ENCODE data around the gene RPS6KB2. TPM values are rescaled to one million over a fixed set of nuclear protein-coding genes. Genes with fewer than 3 reads are reported as not detected.

Gene RPS6KB2
- total and polyA plus RNA-seq, 2 donors (not counting 1 experiment from before 2014, with no cell fraction given): 29.0 to 30.6 TPM

- no peaks in the 10 kb centered on the region for H3K27me3 ChIP-seq (ENCODE audit: control insufficient read depth, insufficient read depth, low read length)
- no peak overlapping the region for H3K4me2 ChIP-seq (ENCODE audit: extremely low read depth, insufficient read depth, low read length)
- peaks cover 10% of the 10 kb centered on the region for H3K79me2 ChIP-seq (ENCODE audit: control insufficient read depth, insufficient read depth, low read length)
- no peak overlapping the region for H3K4me3 ChIP-seq (replicated peaks in 1 of 4; ENCODE audit: control extremely low read depth in 1 of 4, insufficient read depth in 1 of 4, low read depth in 3 of 4, low read length in 4 of 4)
- H3K9ac ChIP-seq (ENCODE audit: insufficient read depth, low read length): no peak overlapping the region
- peaks cover 35% of the 10 kb centered on the region for H3K36me3 ChIP-seq (ENCODE audit: control insufficient read depth, insufficient read depth, low read length)
- H4K20me1 ChIP-seq (ENCODE audit: control insufficient read depth, extremely low read depth, insufficient read depth, low read length): no peaks in the 10 kb centered on the region
- no peak overlapping the region for H3K27ac ChIP-seq (ENCODE audit: insufficient read depth, low read length)
- no peaks in the 10 kb centered on the region for H3K9me3 ChIP-seq (ENCODE audit: control insufficient read depth, insufficient read depth, low read depth, low read length)
- H3K4me1 ChIP-seq (ENCODE audit: control insufficient read depth, extremely low read depth, insufficient read depth, low read length): peaks cover 2% of the 10 kb centered on the region
- TF ChIP-seq CTCF (conservative IDR thresholded peaks at IDR 0.05 in 1 of 2, IDR thresholded peaks at IDR 0.05 in 1 of 2; ENCODE audit: low read depth in 1 of 2, low read length in 2 of 2): no peak
- no peak for TF ChIP-seq EZH2 (IDR thresholded peaks at IDR 0.05; ENCODE audit: low read length, missing control alignments)
- H2AFZ ChIP-seq (ENCODE audit: low read length): no peak overlapping the region
- DNase-seq (ENCODE audit: low read depth in 2 of 2): no peak
Measured at GRCh38 chr11:67432655-67433349, 4.5 kb downstream of the RPS6KB2 start.

GRCh38 chr11:67433536-67434394 lies 5.5 kb downstream of the RPS6KB2 start:
- DNase-seq (ENCODE audit: low read depth in 2 of 2): no peak
- TF ChIP-seq CTCF (conservative IDR thresholded peaks at IDR 0.05 in 1 of 2, IDR thresholded peaks at IDR 0.05 in 1 of 2; ENCODE audit: low read depth in 1 of 2, low read length in 2 of 2) (no peak), EZH2 (IDR thresholded peaks at IDR 0.05; ENCODE audit: low read length, missing control alignments) (no peak)
- Histone ChIP-seq H3K36me3 (ENCODE audit: control insufficient read depth, insufficient read depth, low read length) (peaks cover 39% of the 10 kb centered on the region), H3K9ac (ENCODE audit: insufficient read depth, low read length) (no peak overlapping the region), H4K20me1 (ENCODE audit: control insufficient read depth, extremely low read depth, insufficient read depth, low read length) (no peaks in the 10 kb centered on the region), H3K79me2 (ENCODE audit: control insufficient read depth, insufficient read depth, low read length) (peaks cover 8% of the 10 kb centered on the region), H3K27me3 (ENCODE audit: control insufficient read depth, insufficient read depth, low read length) (no peaks in the 10 kb centered on the region), H2AFZ (ENCODE audit: low read length) (no peak overlapping the region), H3K27ac (ENCODE audit: insufficient read depth, low read length) (no peak overlapping the region), H3K4me1 (ENCODE audit: control insufficient read depth, extremely low read depth, insufficient read depth, low read length) (peaks cover 2% of the 10 kb centered on the region), H3K4me3 (replicated peaks in 1 of 4; ENCODE audit: control extremely low read depth in 1 of 4, insufficient read depth in 1 of 4, low read depth in 3 of 4, low read length in 4 of 4) (no peak overlapping the region), H3K4me2 (ENCODE audit: extremely low read depth, insufficient read depth, low read length) (no peak overlapping the region), H3K9me3 (ENCODE audit: control insufficient read depth, insufficient read depth, low read depth, low read length) (no peaks in the 10 kb centered on the region)

- Histone ChIP-seq H3K79me2 (ENCODE audit: control insufficient read depth, insufficient read depth, low read length) (peaks cover 2% of the 10 kb centered on the region), H2AFZ (ENCODE audit: low read length) (no peak overlapping the region), H3K4me2 (ENCODE audit: extremely low read depth, insufficient read depth, low read length) (no peak overlapping the region), H3K9ac (ENCODE audit: insufficient read depth, low read length) (no peak overlapping the region), H3K4me1 (ENCODE audit: control insufficient read depth, extremely low read depth, insufficient read depth, low read length) (peaks cover under 1% of the 10 kb centered on the region), H3K27ac (ENCODE audit: insufficient read depth, low read length) (no peak overlapping the region), H3K36me3 (ENCODE audit: control insufficient read depth, insufficient read depth, low read length) (peaks cover 40% of the 10 kb centered on the region), H3K27me3 (ENCODE audit: control insufficient read depth, insufficient read depth, low read length) (no peaks in the 10 kb centered on the region), H3K4me3 (replicated peaks in 1 of 4; ENCODE audit: control extremely low read depth in 1 of 4, insufficient read depth in 1 of 4, low read depth in 3 of 4, low read length in 4 of 4) (no peak overlapping the region), H4K20me1 (ENCODE audit: control insufficient read depth, extremely low read depth, insufficient read depth, low read length) (no peaks in the 10 kb centered on the region), H3K9me3 (ENCODE audit: control insufficient read depth, insufficient read depth, low read depth, low read length) (no peaks in the 10 kb centered on the region)
- DNase-seq (ENCODE audit: low read depth in 2 of 2): no peak
- no peak for TF ChIP-seq CTCF (conservative IDR thresholded peaks at IDR 0.05 in 1 of 2, IDR thresholded peaks at IDR 0.05 in 1 of 2; ENCODE audit: low read depth in 1 of 2, low read length in 2 of 2)
- TF ChIP-seq EZH2 (IDR thresholded peaks at IDR 0.05; ENCODE audit: low read length, missing control alignments): no peak
Measured at GRCh38 chr11:67434395-67434881, 6.1 kb downstream of the RPS6KB2 start.

All from fibroblast of lung (primary cell).